Glomerular visceral epithelial cell (primary cell): ENCODE measurements around the gene CD7.

Experiments
- DNase-seq: peaks from one replicate; pipeline ENCODE4 v3.0.0-alpha.2; 2016; ENCODE audit errors: extremely low spot score

The CD7 gene

GRCh38 chr17:82278786-82279391, 38.5 kb downstream of the CD7 start:
- DNase-seq = no peak

- DNase-seq = no peak
Observed at GRCh38 chr17:82278308-82278707, 39.1 kb downstream of the CD7 start.

GRCh38 chr17:82277851-82278250, 39.6 kb downstream of the CD7 start:
- no peak for DNase-seq

DNA sequence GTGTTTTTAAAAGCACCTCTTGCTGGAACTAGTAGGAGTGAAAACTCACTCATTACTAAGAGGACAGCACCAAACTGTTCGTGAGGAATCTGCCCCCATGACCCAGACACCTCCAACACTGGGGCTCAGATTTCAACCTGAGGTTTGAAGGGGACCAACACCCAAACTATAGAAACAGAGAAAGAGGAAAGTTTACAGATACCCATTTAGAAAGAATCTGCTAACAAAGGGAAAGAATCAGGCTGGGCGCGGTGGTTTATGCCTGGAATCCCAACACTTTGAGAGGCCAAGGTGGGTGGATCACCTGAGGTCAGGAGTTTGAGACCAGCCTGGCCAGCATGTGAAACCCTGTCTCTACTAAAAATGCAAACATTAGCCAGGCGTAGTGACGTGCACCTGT, 40.5 kb downstream of the CD7 start:
- no peak for DNase-seq

GRCh38 chr17:82275326-82275725, 42.1 kb downstream of the CD7 start:
- DNase-seq = no peak

DNA sequence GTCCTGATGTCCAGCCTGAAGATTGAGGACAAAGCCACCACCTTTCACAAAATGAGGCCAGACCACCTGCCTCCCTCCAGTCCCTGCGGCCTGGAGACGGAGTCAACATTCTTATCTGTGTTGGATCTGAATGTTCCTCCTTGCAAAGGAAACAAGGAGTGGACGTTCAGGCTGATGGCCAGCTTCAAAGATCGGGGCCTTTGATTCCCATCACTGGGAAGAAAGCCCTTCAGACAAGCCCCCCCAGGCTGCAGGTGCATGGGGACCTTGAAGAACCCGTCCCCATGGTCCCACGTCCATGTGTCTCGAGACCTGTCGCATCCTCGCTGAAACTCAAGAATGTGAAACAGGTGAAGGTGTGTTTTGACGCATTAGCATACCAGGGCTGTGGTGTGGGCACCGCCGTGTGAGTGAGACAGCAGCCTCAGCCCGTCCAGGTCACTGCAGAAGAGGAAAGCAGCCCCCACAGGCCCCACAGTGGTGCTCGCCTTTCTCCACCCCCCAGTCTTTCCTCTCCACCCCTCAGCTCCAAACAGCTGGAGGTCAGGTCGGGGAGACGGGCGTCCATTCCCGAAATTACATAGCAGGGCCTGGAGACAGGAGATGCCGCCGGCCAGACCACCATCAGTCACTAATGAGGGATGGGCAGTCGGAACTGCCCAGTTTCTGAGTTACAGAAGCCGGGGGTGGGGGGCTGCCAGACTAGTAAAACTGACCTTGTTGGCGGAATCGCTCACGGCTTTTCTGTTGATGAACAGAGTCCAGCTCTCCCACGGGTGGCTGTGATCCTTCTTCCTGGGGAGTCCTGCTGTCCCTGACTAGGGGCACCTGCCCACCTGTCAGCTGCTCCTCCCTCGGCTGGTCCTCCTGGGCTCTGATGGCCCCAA, 43.0 kb downstream of the CD7 start:
- DNase-seq = no peak

- peak; percentile 88 for DNase-seq
Observed at GRCh38 chr17:82273327-82274133, 43.9 kb downstream of the CD7 start, which contains the start of gene CSNK1D. Gene CSNK1D, minus strand, starts transcription at chr17:82273700. Its CDS starts 319 bp downstream, at chr17:82273381.

DNA sequence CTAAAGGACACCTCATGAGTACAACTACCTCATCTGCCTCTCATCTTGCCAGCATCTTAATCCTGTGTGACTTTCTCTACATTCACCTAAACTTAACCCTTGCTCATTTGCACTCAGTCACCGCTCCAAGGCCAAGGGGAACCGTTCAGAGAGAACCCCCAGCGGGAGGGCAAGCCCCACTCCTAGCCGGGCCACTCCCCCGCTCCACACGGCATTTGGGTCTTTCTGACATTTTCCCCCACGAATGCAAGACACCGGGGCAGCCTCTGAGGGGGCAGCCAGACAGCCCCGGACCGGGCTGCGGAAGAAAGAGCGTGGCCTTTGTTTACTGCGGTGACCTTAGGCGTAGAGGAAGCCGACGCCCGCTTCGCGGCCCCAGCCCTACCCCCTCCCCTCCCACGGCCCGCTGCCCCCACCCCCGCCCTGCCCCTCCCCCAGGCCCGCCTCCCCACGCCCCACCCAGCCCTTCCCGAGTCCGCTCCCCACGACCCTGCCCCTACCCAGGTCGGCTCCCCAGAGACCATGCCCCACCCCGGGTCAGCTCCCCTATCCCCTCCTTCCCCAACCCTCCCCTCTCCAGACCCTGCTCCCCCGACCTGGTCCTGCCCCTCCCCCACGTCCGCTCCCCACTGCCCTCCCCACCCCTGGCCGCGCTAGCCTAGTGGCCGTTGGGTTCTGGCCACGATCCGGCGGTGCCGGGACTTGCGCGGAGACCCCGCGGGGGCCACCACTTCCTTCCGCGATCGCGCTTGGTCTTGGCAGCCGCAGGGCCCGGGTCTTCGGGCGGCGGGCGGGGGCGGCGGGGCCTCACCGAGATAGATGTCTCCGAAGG, 44.7 kb downstream of the CD7 start:
- DNase-seq = peak; percentile 27

- DNase-seq = no peak
Observed at GRCh38 chr17:82271401-82271800, 46.0 kb downstream of the CD7 start.

DNA sequence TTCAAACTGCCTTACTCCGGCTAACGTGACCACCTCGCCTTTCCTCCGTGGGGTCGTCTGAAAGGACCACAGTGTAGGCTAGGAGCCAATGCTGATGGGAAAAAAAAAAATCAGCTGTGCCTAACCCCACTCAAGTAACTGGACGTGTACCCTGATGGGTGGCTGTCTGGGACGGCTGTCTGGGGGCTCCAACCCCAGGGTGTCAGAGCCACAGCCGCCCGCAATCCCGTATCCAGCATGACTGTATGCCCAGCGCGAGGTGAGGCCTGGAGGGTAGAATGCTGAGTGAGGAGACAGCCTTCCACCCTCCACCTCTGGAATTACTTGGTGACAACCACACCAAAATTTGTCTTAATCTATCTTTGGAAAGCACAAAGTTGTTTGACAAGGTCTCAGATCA, 46.8 kb downstream of the CD7 start:
- DNase-seq = no peak

DNA sequence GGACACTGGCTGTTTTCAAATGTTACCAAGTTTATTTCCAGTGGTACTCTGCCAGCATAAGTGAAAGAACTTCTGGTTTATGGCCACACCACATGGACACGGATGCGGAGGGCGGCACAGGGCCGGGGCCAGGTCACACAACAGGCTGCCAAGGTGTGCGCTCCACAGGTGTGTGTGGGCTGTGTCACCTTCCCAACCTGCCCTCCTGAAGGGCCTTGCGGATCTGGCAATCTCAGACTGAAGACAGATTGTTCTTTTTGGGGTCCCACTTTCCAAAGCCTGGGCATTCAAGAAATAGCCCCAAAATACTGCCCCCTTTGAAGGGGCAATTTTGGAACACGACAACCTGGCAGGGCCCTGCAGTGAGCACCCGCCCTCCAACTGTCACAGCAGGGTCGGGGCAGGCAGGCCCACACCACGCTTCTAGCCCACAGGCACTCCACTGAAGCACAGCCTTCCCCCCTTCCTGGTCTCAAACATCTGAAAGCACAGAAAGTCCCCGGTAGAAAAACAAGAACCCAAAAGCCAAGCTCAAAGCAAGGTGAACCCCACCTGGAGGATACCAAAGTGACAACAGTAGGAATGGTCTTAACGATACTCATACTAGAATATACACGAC, 47.4 kb downstream of the CD7 start:
- DNase-seq = no peak

- DNase-seq = no peak
Observed at GRCh38 chr17:82269138-82269881, 48.1 kb downstream of the CD7 start.

GRCh38 chr17:82267575-82268379, 49.6 kb downstream of the CD7 start:
- DNase-seq = peak; percentile 95

DNA sequence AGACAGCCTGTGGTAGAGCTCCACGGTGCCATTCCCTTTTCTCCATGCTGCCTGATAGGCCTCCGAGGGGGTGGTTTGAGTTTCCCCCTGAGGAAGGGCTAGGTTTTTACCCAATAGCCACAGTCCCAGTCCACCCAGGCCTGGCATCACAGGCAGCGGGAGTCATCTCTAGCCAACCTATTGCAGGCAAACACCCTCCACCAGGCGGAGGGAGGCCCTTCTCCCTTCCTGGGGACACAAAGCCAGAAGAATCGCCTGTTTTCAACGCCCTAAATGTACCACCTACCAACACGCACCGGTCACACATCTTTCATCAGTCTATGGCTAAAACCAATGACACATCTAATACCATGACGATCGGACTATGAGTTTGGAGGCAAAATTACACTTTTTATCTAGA, 51.3 kb downstream of the CD7 start:
- DNase-seq = no peak
